Esophagus squamous epithelium (tissue), 5 donors: ENCODE results near the gene CNGB1. TPM values are rescaled to one million over a fixed set of nuclear protein-coding genes. Genes with fewer than 3 reads are reported as not detected.
"Not testable (repeated sequence)": the region's sequence is repeated elsewhere in the genome, so short reads cannot be mapped to it uniquely, and the experiment has no call there.

Source experiments
- DNase-seq: peaks from one replicate; lab custom pipeline; 2025; lab: John Stamatoyannopoulos, UW
- H3K27ac ChIP-seq, 4 donors: fragments of 200-600 bp; sonication (generic); one replicate each; pipeline ENCODE4 v1.5.1; 2016 to 2019; ENCODE audit warnings: mild to moderate bottlenecking in 1 of 4
- H3K27me3 ChIP-seq, 4 donors: fragments of 200-600 bp; sonication (generic); 1 replicate in 3 of 4; 2 replicates in 1 of 4; pipeline versions ENCODE4 v1.5.1 to v1.6.0; 2017 to 2021; ENCODE audit warnings: antibody characterized with exemption in 1 of 4
- H3K36me3 ChIP-seq, 3 donors: fragments of 200-600 bp; sonication (generic); one replicate each; pipeline ENCODE4 v1.5.1; 2016 to 2019
- H3K4me1 ChIP-seq, 3 donors: fragments of 200-600 bp; sonication (generic); one replicate each; pipeline ENCODE4 v1.5.1; 2017 to 2019
- H3K4me3 ChIP-seq, 4 donors: fragments of 200-600 bp; sonication (generic); 1 replicate in 3 of 4; 2 replicates in 1 of 4; pipeline ENCODE4 v1.5.1; 2016 to 2019; ENCODE audit warnings: mild to moderate bottlenecking in 2 of 4, moderate library complexity in 1 of 4
- H3K9me3 ChIP-seq, 3 donors: fragments of 200-600 bp; sonication (generic); one replicate each; pipeline ENCODE4 v1.5.1; 2016 to 2019
- CTCF ChIP-seq, 6 experiments: fragments of 450-650 bp in 4 of 6; fragments of 200-600 bp in 2 of 6; sonication (generic) in 2 of 6; IDR thresholded peaks; one replicate each; pipeline ENCODE4 v1.5.1; 2016 to 2019; ENCODE audit warnings: antibody characterized with exemption in 6 of 6, mild to moderate bottlenecking in 4 of 6, moderate library complexity in 4 of 6
- POLR2A ChIP-seq, 4 donors: fragments of 450-650 bp; IDR thresholded peaks; one replicate each; pipeline ENCODE4 v1.6.1; 2017; ENCODE audit warnings: antibody characterized with exemption in 4 of 4, mild to moderate bottlenecking in 4 of 4, moderate library complexity in 3 of 4
- WGBS, 2 donors: methylation state at CpG; one replicate each; pipeline ENCODE4 v1.1.5; 2018; 5-methylcytosine and 5-hydroxymethylcytosine counted together
- intact Hi-C: fragments of 100-400 bp; cut with DNase I; formaldehyde crosslinking; loops from one replicate; pipeline ENCODE4 v1.15.0; 2022
- total RNA-seq, 4 donors: library from RNA; depleted of rRNA; stranded (reverse); fragments of >200 nt; gene quantifications; one replicate each; pipeline ENCODE4 v1.1.0, GENCODE V29; 2016
- donor health status: DM: yes; HTN: yes; CAD: no.

CNGB1 gene
- total RNA-seq, 4 donors from 2014 or later: 0.04 TPM; not detected in 3

- H3K4me1 ChIP-seq: peaks cover 0 to 18% (median 10%) of the 10 kb centered on the region in 3 donors
- no peaks in the 10 kb centered on the region for H3K36me3 ChIP-seq
- H3K4me3 ChIP-seq: no peak overlapping the region
- peaks cover 0 to 18% (median 0%) of the 10 kb centered on the region in 4 donors for H3K27me3 ChIP-seq
- DNase-seq: no peak
- WGBS, 2 donors: 73 to 81% methylated on average over 2 to 4 of the region's 5 CpGs
- H3K27ac ChIP-seq: no peak overlapping the region
- TF ChIP-seq POLR2A (IDR thresholded peaks at IDR 0.05): no peak
- no peak for TF ChIP-seq CTCF (IDR thresholded peaks at IDR 0.05)
- H3K9me3 ChIP-seq: no peaks in the 10 kb centered on the region
- intact Hi-C loops: no loop called here
Measured at GRCh38 chr16:57875347-57875746, 95.6 kb downstream of the CNGB1 start.

GRCh38 chr16:57873218-57873617 is 97.7 kb downstream of the CNGB1 start:
- TF ChIP-seq CTCF (IDR thresholded peaks at IDR 0.05): no peak
- TF ChIP-seq POLR2A (IDR thresholded peaks at IDR 0.05): no peak
- Histone ChIP-seq H3K4me3 (no peak overlapping the region), H3K36me3 (no peaks in the 10 kb centered on the region), H3K9me3 (no peaks in the 10 kb centered on the region), H3K27ac (no peak overlapping the region), H3K27me3 (peaks cover 0 to 15% (median 0%) of the 10 kb centered on the region in 4 donors), H3K4me1 (peaks cover 0 to 19% (median 10%) of the 10 kb centered on the region in 3 donors)
- intact Hi-C loops: no loop called here
- DNase-seq: no peak
- 55% methylated on average over 11 of the region's 11 CpGs for WGBS, 2 donors

GRCh38 chr16:57872764-57873163 is 98.2 kb downstream of the CNGB1 start:
- intact Hi-C loops, DNase-seq, H3K4me3 ChIP-seq, H3K27ac ChIP-seq, H3K36me3 ChIP-seq, H3K9me3 ChIP-seq: not testable (repeated sequence)
- Histone ChIP-seq H3K27me3 (peaks cover 0 to 15% (median 0%) of the 10 kb centered on the region in 4 donors), H3K4me1 (peaks cover 0 to 19% (median 10%) of the 10 kb centered on the region in 3 donors)
- WGBS, 2 donors: 80 to 90% methylated on average over 11 to 12 of the region's 12 CpGs

GRCh38 chr16:57871456-57871855 is 99.5 kb downstream of the CNGB1 start:
- no peaks in the 10 kb centered on the region for H3K36me3 ChIP-seq
- no peak overlapping the region for H3K27ac ChIP-seq
- DNase-seq: no peak

GRCh38 chr16:57870753-57871454 is 100.0 kb downstream of the CNGB1 start:
- TF ChIP-seq POLR2A (IDR thresholded peaks at IDR 0.05) (no peak), CTCF (IDR thresholded peaks at IDR 0.05) (no peak)
- Histone ChIP-seq H3K27ac (no peak overlapping the region), H3K9me3 (no peaks in the 10 kb centered on the region), H3K36me3 (no peaks in the 10 kb centered on the region), H3K4me3 (no peak overlapping the region), H3K4me1 (peaks cover 0 to 31% (median 10%) of the 10 kb centered on the region in 3 donors), H3K27me3 (peaks cover 0 to 15% (median 0%) of the 10 kb centered on the region in 4 donors)
- WGBS, 2 donors: 32 to 60% methylated on average over 7 of the region's 7 CpGs
- intact Hi-C loops: no loop called here
- no peak for DNase-seq

More at GRCh38 chr16:57871456-57871855, 99.5 kb downstream of the CNGB1 start:
- no peak overlapping the region for H3K4me3 ChIP-seq
- no peaks in the 10 kb centered on the region for H3K9me3 ChIP-seq
- intact Hi-C loops: no loop called here
- peaks cover 0 to 15% (median 0%) of the 10 kb centered on the region in 4 donors for H3K27me3 ChIP-seq
- TF ChIP-seq CTCF (IDR thresholded peaks at IDR 0.05) (no peak), POLR2A (IDR thresholded peaks at IDR 0.05) (no peak)
- peaks cover 0 to 27% (median 10%) of the 10 kb centered on the region in 3 donors for H3K4me1 ChIP-seq
- 0 to 38% methylated on average over 1 of the region's 1 CpG for WGBS, 2 donors
